ENCODE data around the gene YPEL1. TPM values are rescaled to one million over a fixed set of nuclear protein-coding genes. Genes with fewer than 3 reads are reported as not detected.
A peak's percentile ranks its signal among the peaks of the same experiment; 100 is the strongest.

The YPEL1 gene
- total RNA-seq, 2 donors from 2014 or later = 2.9 to 16.2 TPM

DNA sequence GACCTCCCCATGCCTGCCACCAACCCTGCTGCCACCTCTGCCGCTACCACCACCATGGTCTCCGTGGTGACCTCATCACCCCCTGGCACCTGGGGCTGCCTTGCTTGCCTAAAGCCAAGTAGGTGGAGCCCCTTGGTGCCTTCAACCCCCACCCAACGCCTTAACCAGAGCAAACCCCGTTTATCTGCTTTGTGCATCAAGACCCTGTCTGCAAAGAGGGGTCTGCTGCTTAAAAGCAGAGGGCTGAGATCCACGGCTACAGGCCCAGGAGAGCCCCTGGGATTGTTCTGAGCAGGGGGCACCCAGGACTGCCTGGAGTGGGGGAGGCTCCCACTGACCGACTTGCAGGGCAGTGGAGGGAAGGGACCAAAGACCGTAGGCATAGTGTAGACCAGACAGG, 74.7 kb downstream of the YPEL1 start:
- no peaks in the 10 kb centered on the region for H3K27me3 ChIP-seq (replicated peaks; ENCODE audit: insufficient read depth)
- intact Hi-C loops (cut with DNase I) = no loop called here
- DNase-seq (ENCODE audit: low spot score) = no peak
- no peak overlapping the region for H3K27ac ChIP-seq
- TF ChIP-seq POLR2A (IDR thresholded peaks at IDR 0.05) = no peak
- TF ChIP-seq CTCF (IDR thresholded peaks at IDR 0.05) = no peak
- TF ChIP-seq POLR2AphosphoS5 (IDR thresholded peaks at IDR 0.05) = no peak
- 85% methylated on average over 7 of the region's 7 CpGs for WGBS
- H3K4me1 ChIP-seq (replicated peaks) = peaks cover 3% of the 10 kb centered on the region
- H3K36me3 ChIP-seq = no peaks in the 10 kb centered on the region
- no peak overlapping the region for H3K4me3 ChIP-seq
- H3K9me3 ChIP-seq = no peaks in the 10 kb centered on the region

DNA sequence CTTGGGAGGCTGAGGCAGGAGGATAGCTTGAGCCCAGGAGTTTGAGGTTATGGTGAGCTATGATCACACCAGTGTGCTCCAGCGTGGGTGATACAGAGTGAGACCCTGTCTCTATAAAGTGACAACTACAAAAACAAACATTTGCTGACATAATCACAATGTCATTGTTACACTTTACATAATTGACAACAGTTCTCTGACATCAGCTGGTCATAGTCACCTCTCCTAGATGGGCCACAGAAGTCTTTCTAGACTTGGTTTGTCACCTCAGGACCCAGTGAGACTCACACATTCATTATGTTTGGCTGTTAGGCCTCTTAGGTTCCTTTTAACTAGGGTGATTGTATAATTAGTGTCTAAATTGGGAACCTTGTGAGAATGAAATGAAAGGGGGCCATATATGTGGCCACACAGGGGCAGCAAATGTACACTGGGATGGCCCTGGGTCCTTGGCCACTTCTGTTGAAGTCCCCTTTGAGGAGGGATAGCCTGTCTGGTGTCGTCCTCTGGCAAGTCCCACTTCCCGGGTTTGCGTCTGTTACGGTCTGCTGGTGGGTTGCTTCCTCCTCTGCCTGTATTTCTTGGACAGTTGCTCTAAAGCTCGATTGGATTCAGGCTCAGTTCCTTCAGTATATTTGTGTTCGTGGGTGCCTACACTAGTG, 75.6 kb downstream of the YPEL1 start:
- Histone ChIP-seq H3K4me1 (replicated peaks) (no peaks in the 10 kb centered on the region), H3K4me3 (no peak overlapping the region), H3K27me3 (replicated peaks; ENCODE audit: insufficient read depth) (no peaks in the 10 kb centered on the region), H3K36me3 (no peaks in the 10 kb centered on the region), H3K9me3 (no peaks in the 10 kb centered on the region), H3K27ac (no peak overlapping the region)
- TF ChIP-seq POLR2AphosphoS5 (IDR thresholded peaks at IDR 0.05) (no peak), POLR2A (IDR thresholded peaks at IDR 0.05) (no peak), CTCF (IDR thresholded peaks at IDR 0.05) (no peak)
- no peak for DNase-seq (ENCODE audit: low spot score)
- 73% methylated on average over 7 of the region's 7 CpGs for WGBS
- intact Hi-C loops (cut with DNase I) = no loop called here

DNA sequence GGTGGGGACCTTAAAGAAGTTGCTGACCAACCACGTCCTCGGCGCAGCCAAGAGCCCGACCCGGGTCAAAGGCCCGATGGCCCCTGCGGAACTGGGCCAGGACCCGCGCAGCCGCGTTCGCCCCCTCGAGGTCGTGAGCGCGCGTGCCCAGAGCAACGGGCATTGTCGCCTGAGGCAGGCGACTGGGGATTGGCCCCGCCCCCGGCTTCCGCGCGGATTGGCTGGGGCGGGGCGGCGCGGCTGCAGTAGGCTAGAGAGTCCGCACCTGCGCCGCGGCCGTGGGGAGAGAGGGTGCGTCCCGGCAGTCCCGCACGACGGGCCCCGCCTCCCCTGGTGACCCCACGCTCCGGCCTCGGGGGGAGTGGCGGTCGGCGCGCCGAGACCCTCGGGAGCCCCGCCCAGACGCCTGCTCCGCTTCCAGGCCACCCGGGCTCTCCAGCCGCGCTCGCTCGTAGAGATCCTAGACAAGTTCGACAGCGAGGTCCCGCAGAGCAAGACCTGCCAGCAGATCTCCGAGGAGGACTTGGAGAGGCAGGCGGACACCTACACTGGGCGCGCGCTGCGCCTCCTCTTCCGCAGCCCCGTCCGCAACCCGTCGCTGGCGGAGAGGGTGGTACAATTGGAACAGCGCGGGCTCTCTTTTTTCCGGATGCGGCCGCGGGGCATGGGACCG, 78.1 kb downstream of the YPEL1 start:
- no peaks in the 10 kb centered on the region for H3K27me3 ChIP-seq (replicated peaks; ENCODE audit: insufficient read depth)
- peak; percentile 49 for DNase-seq (ENCODE audit: low spot score)
- no peaks in the 10 kb centered on the region for H3K4me1 ChIP-seq (replicated peaks)
- intact Hi-C loops (cut with DNase I) = no loop called here
- peak overlapping the region; percentile 24 to 41 for H3K4me3 ChIP-seq
- H3K9me3 ChIP-seq = no peaks in the 10 kb centered on the region
- TF ChIP-seq POLR2AphosphoS5 (IDR thresholded peaks at IDR 0.05) = no peak
- peak in 1 of 4 experiments; percentile 26 for TF ChIP-seq CTCF (IDR thresholded peaks at IDR 0.05)
- TF ChIP-seq POLR2A (IDR thresholded peaks at IDR 0.05) = peak; percentile 16
- H3K36me3 ChIP-seq = no peaks in the 10 kb centered on the region
- H3K27ac ChIP-seq = no peak overlapping the region
- 3% methylated on average over 56 of the region's 79 CpGs for WGBS

- no peaks in the 10 kb centered on the region for H3K36me3 ChIP-seq
- DNase-seq (ENCODE audit: low spot score) = no peak
- peak overlapping the region; percentile 24 to 41 for H3K4me3 ChIP-seq
- H3K4me1 ChIP-seq (replicated peaks) = no peaks in the 10 kb centered on the region
- no peaks in the 10 kb centered on the region for H3K27me3 ChIP-seq (replicated peaks; ENCODE audit: insufficient read depth)
- H3K27ac ChIP-seq = no peak overlapping the region
- H3K9me3 ChIP-seq = no peaks in the 10 kb centered on the region
- 30% methylated on average over 17 of the region's 17 CpGs for WGBS
- intact Hi-C loops (cut with DNase I) = no loop called here
- TF ChIP-seq POLR2A (IDR thresholded peaks at IDR 0.05) = no peak
Measured at GRCh38 chr22:21657020-21657359, 78.6 kb downstream of the YPEL1 start.

GRCh38 chr22:21652547-21653545, 82.7 kb downstream of the YPEL1 start:
- peak overlapping the region; percentile 28 to 31 for H3K4me3 ChIP-seq
- intact Hi-C loops (cut with DNase I) = no loop called here
- no peak for DNase-seq (ENCODE audit: low spot score)
- no peak for TF ChIP-seq POLR2A (IDR thresholded peaks at IDR 0.05)
- H3K9me3 ChIP-seq = no peaks in the 10 kb centered on the region
- H3K27me3 ChIP-seq (replicated peaks; ENCODE audit: insufficient read depth) = no peaks in the 10 kb centered on the region
- no peaks in the 10 kb centered on the region for H3K36me3 ChIP-seq
- H3K27ac ChIP-seq = no peak overlapping the region
- peaks cover 3% of the 10 kb centered on the region for H3K4me1 ChIP-seq (replicated peaks)
- WGBS = 18% methylated on average over 39 of the region's 40 CpGs
